Measurements from ENCODE around the gene CD1C.

GRCh38 chr1:158311066-158311465 is 21.3 kb downstream of the CD1C start:
- TF ChIP-seq POLR2AphosphoS5 (IDR thresholded peaks at IDR 0.05) (no peak), POLR2A (IDR thresholded peaks at IDR 0.05) (no peak), EP300 (IDR thresholded peaks at IDR 0.05) (no peak)
- TF ChIP-seq, protein P1, sequence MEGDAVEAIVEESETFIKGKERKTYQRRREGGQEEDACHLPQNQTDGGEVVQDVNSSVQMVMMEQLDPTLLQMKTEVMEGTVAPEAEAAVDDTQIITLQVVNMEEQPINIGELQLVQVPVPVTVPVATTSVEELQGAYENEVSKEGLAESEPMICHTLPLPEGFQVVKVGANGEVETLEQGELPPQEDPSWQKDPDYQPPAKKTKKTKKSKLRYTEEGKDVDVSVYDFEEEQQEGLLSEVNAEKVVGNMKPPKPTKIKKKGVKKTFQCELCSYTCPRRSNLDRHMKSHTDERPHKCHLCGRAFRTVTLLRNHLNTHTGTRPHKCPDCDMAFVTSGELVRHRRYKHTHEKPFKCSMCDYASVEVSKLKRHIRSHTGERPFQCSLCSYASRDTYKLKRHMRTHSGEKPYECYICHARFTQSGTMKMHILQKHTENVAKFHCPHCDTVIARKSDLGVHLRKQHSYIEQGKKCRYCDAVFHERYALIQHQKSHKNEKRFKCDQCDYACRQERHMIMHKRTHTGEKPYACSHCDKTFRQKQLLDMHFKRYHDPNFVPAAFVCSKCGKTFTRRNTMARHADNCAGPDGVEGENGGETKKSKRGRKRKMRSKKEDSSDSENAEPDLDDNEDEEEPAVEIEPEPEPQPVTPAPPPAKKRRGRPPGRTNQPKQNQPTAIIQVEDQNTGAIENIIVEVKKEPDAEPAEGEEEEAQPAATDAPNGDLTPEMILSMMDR (IDR thresholded peaks at IDR 0.05): no peak
